Measurements from ENCODE around the gene SLC4A8.

GRCh38 chr12:51434305-51434704, 9.7 kb downstream of the SLC4A8 start:
- TF ChIP-seq CTCF (optimal IDR thresholded peaks at IDR 0.05 in 1 of 3, IDR thresholded peaks at IDR 0.05 in 1 of 3, conservative IDR thresholded peaks at IDR 0.05 in 1 of 3; ENCODE audit: extremely low read depth in 1 of 3, insufficient read depth in 2 of 3, low read length in 3 of 3) (no peak), EZH2 (IDR thresholded peaks at IDR 0.05; ENCODE audit: low read length) (no peak)
